CD4-positive, alpha-beta T cell treated with Interleukin-15 for 4 hours (primary cell): ENCODE measurements around the gene CSNK1G1.
A peak's percentile ranks its signal among the peaks of the same experiment; 100 is the strongest.
"Not testable (repeated sequence)": the region's sequence is repeated elsewhere in the genome, so short reads cannot be mapped to it uniquely, and the experiment has no call there.

Experiments
- DNase-seq: peaks from one replicate; pipeline ENCODE4 v3.0.0-alpha.2; 2020; ENCODE audit warnings: low spot score

The CSNK1G1 gene

GRCh38 chr15:64355944-64356709, at the start of gene CSNK1G1:
CSNK1G1 (minus strand) TSS chr15:64356173; CDS start chr15:64300499, 55,674 bp downstream.
- DNase-seq = peak; percentile 93

- no peak for DNase-seq
These were observed 44.6 kb upstream of the CSNK1G1 start for GRCh38 chr15:64400583-64400982.

- no peak for DNase-seq
These were observed 42.6 kb upstream of the CSNK1G1 start for GRCh38 chr15:64398575-64398974.

- no peak for DNase-seq
These were observed 40.8 kb upstream of the CSNK1G1 start for GRCh38 chr15:64396789-64397188.

GRCh38 chr15:64392471-64392870, 36.5 kb upstream of the CSNK1G1 start:
- DNase-seq = not testable (repeated sequence)

GRCh38 chr15:64389036-64389435, 33.1 kb upstream of the CSNK1G1 start:
- DNase-seq = no peak

- DNase-seq = peak; percentile 96
These were observed 31.7 kb upstream of the CSNK1G1 start, which contains the start of gene TRIP4 for GRCh38 chr15:64387562-64388168. TRIP4 (plus strand) TSS chr15:64387836; CDS start chr15:64387864, 28 bp downstream.

- no peak for DNase-seq
These were observed 30.3 kb upstream of the CSNK1G1 start for GRCh38 chr15:64386291-64386690.

GRCh38 chr15:64383760-64384159, 27.8 kb upstream of the CSNK1G1 start:
- DNase-seq = no peak

GRCh38 chr15:64381000-64381751, 25.2 kb upstream of the CSNK1G1 start, which contains the start of gene PCLAF:
PCLAF (minus strand) TSS chr15:64381441; CDS start chr15:64381371, 70 bp downstream.
- peak; percentile 90 for DNase-seq

GRCh38 chr15:64380130-64380870, 24.3 kb upstream of the CSNK1G1 start:
- not testable (repeated sequence) for DNase-seq

- DNase-seq = no peak
These were observed 23.4 kb upstream of the CSNK1G1 start for GRCh38 chr15:64379216-64379960.

- DNase-seq = no peak
These were observed 17.4 kb upstream of the CSNK1G1 start for GRCh38 chr15:64373360-64373759.

GRCh38 chr15:64371383-64371782, 15.4 kb upstream of the CSNK1G1 start:
- DNase-seq = not testable (repeated sequence)

GRCh38 chr15:64369078-64369607, 13.2 kb upstream of the CSNK1G1 start:
- DNase-seq = no peak

- DNase-seq = no peak
These were observed 5.3 kb upstream of the CSNK1G1 start for GRCh38 chr15:64361259-64361658.

- DNase-seq = no peak
These were observed 702 bp upstream of the CSNK1G1 start for GRCh38 chr15:64356710-64357040.

- DNase-seq = no peak
These were observed 527 bp downstream of the CSNK1G1 start for GRCh38 chr15:64355348-64355943.

GRCh38 chr15:64354688-64355344, 1.2 kb downstream of the CSNK1G1 start:
- DNase-seq = no peak

- no peak for DNase-seq
These were observed 4.7 kb downstream of the CSNK1G1 start for GRCh38 chr15:64351265-64351664.
